Cardiac muscle cell (in vitro differentiated cells and primary cell): ENCODE measurements around the gene AHDC1. TPM values are rescaled to one million over a fixed set of nuclear protein-coding genes. Genes with fewer than 3 reads are reported as not detected.

Experiments used
- DNase-seq, 2 donors: peaks; one replicate each; pipeline versions ENCODE4 v3.0.0 to v3.0.0-alpha.2; 2010 to 2017; ENCODE audit warnings: low read depth in 1 of 2, low spot score in 1 of 2
- H3K27ac ChIP-seq: fragments of 200-600 bp; sonication (generic); 2 replicates; pipeline ENCODE4 v1.5.1; 2016
- H3K27me3 ChIP-seq: fragments of 200-600 bp; sonication (generic); 2 replicates; pipeline ENCODE4 v1.6.0; 2016; ENCODE audit warnings: control low read depth
- H3K36me3 ChIP-seq: fragments of 200-600 bp; sonication (generic); 2 replicates; pipeline ENCODE4 v1.5.1; 2016; ENCODE audit warnings: control low read depth
- H3K4me1 ChIP-seq: fragments of 200-600 bp; sonication (generic); 2 replicates; pipeline ENCODE4 v1.8.1; 2017; ENCODE audit warnings: low read depth, mild to moderate bottlenecking, mixed run types
- H3K4me3 ChIP-seq: fragments of 200-600 bp; sonication (generic); 2 replicates; pipeline ENCODE4 v1.5.1; 2016; ENCODE audit warnings: mild to moderate bottlenecking
- H3K9me3 ChIP-seq: fragments of 200-600 bp; sonication (generic); 2 replicates; pipeline ENCODE4 v1.5.1; 2017; ENCODE audit warnings: low read depth, mild to moderate bottlenecking, control low read depth
- CTCF ChIP-seq: IDR thresholded peaks from 2 replicates; pipeline ENCODE4 v1.5.1; 2012; ENCODE audit warnings: low read depth, mild to moderate bottlenecking, low read length
- polyA plus RNA-seq: library from polyadenylated mRNA; unstranded; fragments of >200 nt; fragmentation: Nextera tagmentation; extraction: Ambion mirVana; gene quantifications from 2 replicates; pipeline ENCODE4 v1.2.1, GENCODE V29; 2016
- total RNA-seq: library from RNA; depleted of rRNA; stranded (reverse); fragments of >200 nt; gene quantifications from 2 replicates; pipeline ENCODE4 v1.2.3, GENCODE V29; 2016

The AHDC1 gene
- total and polyA plus RNA-seq, 2 experiments from 2014 or later: 16.3 to 58.1 TPM

DNA sequence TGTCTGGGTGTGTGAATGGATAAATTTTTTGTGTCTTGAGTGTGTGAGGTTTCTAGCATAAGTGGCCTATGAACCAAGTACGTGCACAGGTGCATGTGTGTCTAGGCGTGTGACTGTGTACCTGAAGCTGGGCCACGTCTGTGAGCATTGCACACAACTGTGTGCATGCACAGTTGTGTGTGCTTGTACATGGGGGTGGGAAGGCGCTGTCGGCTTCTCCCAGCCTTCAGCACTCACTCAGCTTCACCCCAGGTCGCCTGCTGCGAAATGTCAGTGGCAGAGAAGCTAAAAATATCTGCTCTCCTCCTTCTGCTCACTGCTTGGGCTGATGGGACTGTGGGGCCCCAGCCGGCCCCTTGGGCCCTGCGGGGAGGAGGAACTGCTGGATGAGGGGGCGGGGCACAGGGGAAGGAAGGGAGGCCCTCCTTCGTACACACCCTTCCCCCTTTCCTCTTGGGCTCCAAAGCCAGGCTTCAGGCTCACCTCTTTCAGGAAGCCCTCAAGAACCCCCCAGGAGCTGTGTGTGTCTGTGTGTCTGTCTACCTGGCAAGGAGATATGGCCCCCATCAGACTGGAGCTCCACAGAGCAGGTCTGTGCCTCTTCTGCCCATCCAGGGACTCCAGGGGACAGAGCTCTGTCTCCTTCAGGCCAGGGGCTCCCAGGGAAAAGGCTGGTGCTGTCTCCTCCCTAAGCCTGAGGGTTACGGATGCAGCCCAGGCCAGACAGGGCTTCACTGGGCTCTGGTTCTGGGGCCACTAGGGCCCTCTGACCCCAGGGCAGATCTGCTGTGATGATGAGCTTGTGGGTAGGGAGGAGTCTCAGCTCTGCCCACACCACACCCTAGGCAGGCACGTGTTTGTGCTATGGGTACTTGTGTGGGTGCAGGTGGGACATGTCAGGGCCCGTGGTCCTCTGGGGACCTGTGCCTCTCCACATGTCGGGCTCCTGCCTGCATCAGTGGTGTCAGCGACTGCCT is 78.4 kb downstream of the AHDC1 start:
- TF ChIP-seq CTCF: no peak
- Histone ChIP-seq H3K36me3 (no peaks in the 10 kb centered on the region), H3K4me1 (peaks cover 68% of the 10 kb centered on the region), H3K9me3 (no peaks in the 10 kb centered on the region), H3K27ac (peak overlapping the region; percentile 94), H3K4me3 (peak overlapping the region; percentile 38), H3K27me3 (no peaks in the 10 kb centered on the region)
- peak; percentile 75 to 96 for DNase-seq

DNA sequence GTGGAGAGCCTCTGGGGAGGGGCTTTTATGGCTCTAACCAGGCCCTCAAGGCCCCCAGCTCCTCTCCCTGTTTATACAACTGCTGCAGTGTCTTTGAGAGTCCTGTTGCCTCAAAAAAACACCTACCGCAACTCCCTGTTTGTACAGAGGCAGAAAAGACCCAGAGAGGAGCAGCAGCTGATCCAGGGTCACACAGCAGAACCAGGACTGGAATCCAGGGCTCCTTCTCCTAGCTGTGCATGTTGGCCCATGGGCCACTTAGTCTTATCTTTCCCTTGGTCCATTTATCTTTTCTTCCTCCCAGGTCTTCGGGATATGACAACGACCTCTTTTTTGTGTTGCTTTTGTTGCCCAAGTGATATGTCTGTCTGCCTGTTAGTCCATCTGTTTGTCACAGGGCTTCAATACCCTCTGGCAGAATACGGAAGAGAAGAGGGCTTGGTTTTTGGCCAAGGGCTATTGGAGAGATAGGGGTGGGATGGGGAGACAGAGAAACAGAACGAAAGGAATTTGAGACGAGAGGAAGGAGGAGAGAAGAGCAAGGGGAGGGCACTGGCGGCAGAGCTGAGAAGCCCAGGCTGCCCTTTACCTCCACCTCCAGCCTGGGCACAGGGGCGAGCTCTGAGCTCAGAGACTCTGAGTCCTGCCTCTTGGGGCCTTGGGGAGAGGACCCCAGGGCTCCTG is 80.5 kb downstream of the AHDC1 start:
- no peak overlapping the region for H3K4me3 ChIP-seq
- H3K27me3 ChIP-seq: no peaks in the 10 kb centered on the region
- H3K36me3 ChIP-seq: no peaks in the 10 kb centered on the region
- H3K9me3 ChIP-seq: no peaks in the 10 kb centered on the region
- no peak for DNase-seq
- H3K27ac ChIP-seq: peak overlapping the region; percentile 94
- peaks cover 70% of the 10 kb centered on the region for H3K4me1 ChIP-seq
- TF ChIP-seq CTCF: no peak

DNA sequence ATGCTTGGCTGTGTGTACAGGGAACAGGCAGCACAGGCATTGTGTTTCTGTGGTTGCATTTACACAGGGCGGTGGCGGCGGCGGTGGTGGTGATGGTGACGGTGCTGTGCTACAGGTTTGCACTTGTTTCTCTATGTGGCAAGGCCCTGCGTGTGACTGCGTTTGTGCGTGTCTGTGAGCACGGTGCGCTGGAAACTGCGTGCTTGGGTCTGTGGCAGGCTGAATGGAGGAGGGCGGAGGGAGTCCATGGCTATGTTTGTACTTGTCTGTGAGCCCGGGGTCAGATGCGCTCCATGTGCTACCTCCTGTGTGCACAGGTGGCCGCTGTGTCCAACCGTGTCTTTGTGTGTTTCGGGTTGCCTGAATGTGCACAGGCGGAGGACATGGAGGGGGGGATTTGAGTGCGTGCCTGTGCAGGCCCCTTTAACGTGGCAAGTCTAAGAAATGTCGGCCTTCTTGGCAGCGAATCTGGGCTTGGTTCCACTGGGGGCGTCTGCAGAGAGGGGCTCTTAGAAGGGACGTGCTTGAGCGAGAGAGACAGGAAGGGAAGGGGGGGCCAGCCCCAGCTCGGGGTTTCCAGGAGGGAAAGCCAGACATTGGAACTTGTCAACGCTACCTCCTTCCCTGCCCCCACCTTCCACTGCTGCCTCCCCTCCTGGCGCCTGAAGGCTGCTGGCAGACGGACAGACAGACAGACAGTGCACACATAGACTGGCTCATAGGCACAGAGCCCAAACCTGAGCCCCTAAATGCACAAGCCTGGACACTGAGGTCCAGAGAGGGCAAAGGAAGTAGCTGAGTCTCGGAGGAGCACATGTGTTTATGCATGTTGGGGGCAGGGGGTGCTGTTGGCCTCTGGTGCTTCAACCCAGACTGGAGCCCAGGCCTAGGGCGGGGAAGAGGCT is 81.3 kb downstream of the AHDC1 start:
- peak; percentile 55 to 69 for DNase-seq
- Histone ChIP-seq H3K4me1 (peaks cover 77% of the 10 kb centered on the region), H3K27ac (peak overlapping the region; percentile 94), H3K27me3 (no peaks in the 10 kb centered on the region), H3K36me3 (no peaks in the 10 kb centered on the region), H3K9me3 (no peaks in the 10 kb centered on the region), H3K4me3 (no peak overlapping the region)
- TF ChIP-seq CTCF: peak; percentile 41

- no peak for DNase-seq
- Histone ChIP-seq H3K9me3 (no peaks in the 10 kb centered on the region), H3K4me3 (no peak overlapping the region), H3K27me3 (no peaks in the 10 kb centered on the region), H3K36me3 (no peaks in the 10 kb centered on the region), H3K27ac (peak overlapping the region; percentile 94), H3K4me1 (peaks cover 78% of the 10 kb centered on the region)
- TF ChIP-seq CTCF: no peak
These were observed 82.0 kb downstream of the AHDC1 start for GRCh38 chr1:27521861-27522431.
